Endothelial cell of umbilical vein (primary cell): Measurements from ENCODE around the gene CCNYL1. TPM values are rescaled to one million over a fixed set of nuclear protein-coding genes. Genes with fewer than 3 reads are reported as not detected.

Experiments used
- BruUV-seq: library from RNA; stranded (reverse); fragments of 400-500 nt; replicated peaks from 2 replicates; lab custom pipeline; 2021; lab: Mats Ljungman, UMichigan
- CTCF ChIA-PET: fragments of 300-600, 350-600 bp; sonication (Branson Sonifier 250); formaldehyde crosslinking; loops from one replicate; lab custom pipeline; 2021; ENCODE audit warnings: antibody characterized with exemption, inconsistent platforms; lab: Charles Lee
- POLR2A ChIA-PET: fragments of 300-600, 350-600 bp; sonication (Branson Sonifier 250); formaldehyde crosslinking; loops from one replicate; lab custom pipeline; 2021; ENCODE audit warnings: antibody characterized with exemption, inconsistent platforms; lab: Charles Lee
- DNase-seq: peaks from one replicate; pipeline ENCODE4 v3.0.0-alpha.2; 2011; ENCODE audit warnings: low read depth, low spot score
- FAIRE-seq: peaks from 2 replicates; lab custom pipeline; 2011; peaks lifted over from hg19 to GRCh38; lab: Jason Lieb, UNC
- H2AFZ ChIP-seq: 2 replicates; pipeline ENCODE4 v1.6.0; 2012; ENCODE audit warnings: low read depth, low read length, control low read depth, inconsistent platforms
- H3K27ac ChIP-seq: 2 replicates; pipeline ENCODE4 v1.5.1; 2011; ENCODE audit warnings: low read depth, mild to moderate bottlenecking, control low read depth, low read length, moderate library complexity; ENCODE audit not compliant: insufficient read depth
- H3K27me3 ChIP-seq, 2 experiments: 2 replicates each; pipeline versions ENCODE4 v1.6.0 to v1.6.1; 2011; ENCODE audit warnings: low read length in 2 of 2, mixed read lengths in 1 of 2; ENCODE audit not compliant: control insufficient read depth in 2 of 2, insufficient read depth in 2 of 2
- H3K36me3 ChIP-seq, 2 experiments: 2 replicates in 1 of 2; 3 replicates in 1 of 2; pipeline ENCODE4 v1.5.1; 2011; ENCODE audit warnings: low read length in 2 of 2, mild to moderate bottlenecking in 1 of 2, moderate library complexity in 1 of 2; ENCODE audit not compliant: control insufficient read depth in 2 of 2, insufficient read depth in 2 of 2; ENCODE audit errors: extremely low read depth in 1 of 2
- H3K4me1 ChIP-seq: 3 replicates; pipeline ENCODE4 v1.5.1; 2011; ENCODE audit warnings: mild to moderate bottlenecking, low read length; ENCODE audit not compliant: control insufficient read depth, insufficient read depth; ENCODE audit errors: extremely low read depth
- H3K4me2 ChIP-seq: 2 replicates; pipeline ENCODE4 v1.6.1; 2011; ENCODE audit warnings: low read length, control low read depth, mixed read lengths; ENCODE audit not compliant: insufficient read depth
- H3K4me3 ChIP-seq, 3 experiments: fragments of 200-600 bp in 1 of 3; sonication (generic), shearing (Covaris generic) in 1 of 3; replicated peaks in 1 of 3; 2 replicates each; pipeline ENCODE4 v1.5.1; 2011 to 2016; ENCODE audit warnings: control low read depth in 3 of 3, low read length in 3 of 3, mild to moderate bottlenecking in 2 of 3, inconsistent platforms in 1 of 3, low read depth in 1 of 3, moderate library complexity in 1 of 3; ENCODE audit not compliant: insufficient read depth in 1 of 3
- H3K79me2 ChIP-seq: 2 replicates; pipeline ENCODE4 v1.6.0; 2012; ENCODE audit warnings: low read length, inconsistent platforms; ENCODE audit not compliant: control insufficient read depth, insufficient read depth
- H3K9ac ChIP-seq: replicated peaks from 2 replicates; pipeline ENCODE3; 2011; ENCODE audit warnings: low read length, control low read depth; ENCODE audit not compliant: insufficient read depth; ENCODE audit errors: extremely low read depth
- H3K9me1 ChIP-seq: replicated peaks from 3 replicates; pipeline ENCODE4 v1.6.0; 2011; ENCODE audit warnings: mild to moderate bottlenecking, low read length; ENCODE audit not compliant: control insufficient read depth, insufficient read depth; ENCODE audit errors: extremely low read depth
- H3K9me3 ChIP-seq: replicated peaks from 2 replicates; pipeline ENCODE4 v1.5.1; 2012; ENCODE audit warnings: low read length, inconsistent platforms; ENCODE audit not compliant: control insufficient read depth, insufficient read depth
- H4K20me1 ChIP-seq: replicated peaks from 2 replicates; pipeline ENCODE3; 2011; ENCODE audit warnings: mild to moderate bottlenecking, low read length; ENCODE audit not compliant: control insufficient read depth, insufficient read depth; ENCODE audit errors: extremely low read depth
- EZH2 ChIP-seq: IDR thresholded peaks from 2 replicates; pipeline ENCODE4 v1.6.1; 2012; ENCODE audit warnings: borderline replicate concordance, low read depth, mild to moderate bottlenecking, moderate library complexity, low read length, inconsistent platforms; ENCODE audit not compliant: severe bottlenecking
- FOS ChIP-seq: IDR thresholded peaks from 2 replicates; pipeline ENCODE4 v1.6.1; 2011; ENCODE audit warnings: mild to moderate bottlenecking, low read length, moderate library complexity, borderline replicate concordance; ENCODE audit not compliant: insufficient read depth
- GATA2 ChIP-seq: IDR thresholded peaks from 2 replicates; pipeline ENCODE4 v1.7.0; 2011; ENCODE audit warnings: low read depth, mild to moderate bottlenecking, moderate library complexity, mixed read lengths, low read length; ENCODE audit not compliant: insufficient read length, insufficient read depth
- JUN ChIP-seq: IDR thresholded peaks from 2 replicates; pipeline ENCODE4 v1.6.1; 2011; ENCODE audit warnings: borderline replicate concordance, low read depth; ENCODE audit not compliant: insufficient read length, insufficient read depth
- MAX ChIP-seq: IDR thresholded peaks from 2 replicates; pipeline ENCODE4 v1.6.1; 2011; ENCODE audit not compliant: insufficient read depth, insufficient read length
- MYC ChIP-seq: IDR thresholded peaks from one replicate; pipeline ENCODE4 v1.6.1; 2011; ENCODE audit warnings: mild to moderate bottlenecking, low read depth, low read length
- POLR2A ChIP-seq: IDR thresholded peaks from 2 replicates; pipeline ENCODE4 v1.6.1; 2012; ENCODE audit warnings: low read depth, mild to moderate bottlenecking, control low read depth, low read length
- POLR2AphosphoS5 ChIP-seq: IDR thresholded peaks from 2 replicates; pipeline ENCODE4 v1.6.1; 2012; ENCODE audit warnings: low read depth, mild to moderate bottlenecking, control low read depth, low read length, moderate library complexity; ENCODE audit not compliant: insufficient read depth
- dilution Hi-C: fragments of 300-500 bp; cut with MboI; formaldehyde crosslinking; loops from one replicate; pipeline ENCODE4 v1.15.0; 2019; ENCODE audit warnings: low sequenced_read_pairs; ENCODE audit not compliant: extremely low pct_ligation_motif_present
- intact Hi-C: fragments of 100-400 bp; cut with micrococcal nuclease; formaldehyde crosslinking; loops from one replicate; pipeline ENCODE4 v1.10.0; 2022
- polyA plus RNA-seq, 4 experiments: library from polyadenylated mRNA; depleted of rRNA in 3 of 4; stranded (reverse) in 3 of 4; unstranded in 1 of 4; fragments of >200 nt; gene quantifications; 2 replicates each; pipeline versions ENCODE4 v1.2.1 to v1.2.3, GENCODE V29; 2011 to 2012; ENCODE audit warnings: missing spikeins in 1 of 4
- total RNA-seq: library from RNA; stranded (reverse); gene quantifications from 2 replicates; pipeline ENCODE4 v1.2.3, GENCODE V29; 2021
- TF ChIP-seq, protein P1 (sequence below), 2 donors: IDR thresholded peaks; 1 replicate in 1 of 2; 2 replicates in 1 of 2; pipeline ENCODE4 v1.5.1; 2011; ENCODE audit warnings: low read length in 2 of 2, mild to moderate bottlenecking in 2 of 2, moderate library complexity in 2 of 2, control low read depth in 1 of 2, inconsistent platforms in 1 of 2, low read depth in 1 of 2; ENCODE audit not compliant: insufficient read depth in 1 of 2; ENCODE audit errors: extremely low read depth in 1 of 2

CCNYL1 gene
- total and polyA plus RNA-seq, 2 donors (not counting 3 experiments of a cell fraction or from before 2014, with no cell fraction given): 15.2 to 49.3 TPM

DNA sequence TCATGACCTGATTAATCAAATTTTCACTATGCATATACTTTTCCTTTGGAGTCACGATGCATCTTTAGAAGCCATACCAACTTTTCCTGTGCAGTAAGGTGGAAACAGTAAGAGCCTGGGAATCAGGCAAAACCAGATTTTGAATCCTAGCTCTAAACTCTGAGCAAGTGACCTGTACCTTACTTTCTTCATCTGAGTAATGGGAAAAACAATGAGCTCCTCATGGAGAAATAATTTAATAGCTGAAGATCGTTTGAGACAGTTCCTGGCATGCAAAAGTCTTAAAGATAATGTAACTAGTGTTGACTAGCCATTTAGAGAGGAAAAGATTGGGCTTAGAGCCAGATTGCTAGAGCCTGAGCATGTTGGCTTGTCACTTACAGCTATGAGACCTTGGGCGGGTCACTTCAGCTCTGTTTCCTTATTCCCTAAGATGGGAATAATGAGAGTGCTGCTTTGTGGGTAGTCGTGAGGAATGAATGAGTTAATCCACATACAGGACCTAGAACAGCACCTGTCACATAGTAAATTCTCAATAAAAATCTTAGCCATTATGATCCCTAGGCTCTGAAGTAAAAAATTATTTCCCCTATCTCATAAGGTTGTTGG, 17.7 kb upstream of the CCNYL1 start:
- POLR2A ChIA-PET: no interaction called here
- intact Hi-C loops (loop anchor here (2.0 kb wide), 1 partner anchor 41 kb away; no protein-coding TSS in a partner anchor), dilution Hi-C loops (no loop called here)
- H3K27me3 ChIP-seq: no peaks in the 10 kb centered on the region
- no peak overlapping the region for H3K4me3 ChIP-seq
- CTCF ChIA-PET: interaction anchor here (1.0 to 4.9 kb wide), 5 partner anchors 10 to 67 kb away, joined by 3 to 79 read pairs (median 17); partner anchors contain the start of genes CCNYL1 and METTL21A
- H3K9ac ChIP-seq: no peak overlapping the region
- BruUV-seq: no TSS peak
- DNase-seq: no peak
- H3K9me1 ChIP-seq: no peaks in the 10 kb centered on the region
- no peaks in the 10 kb centered on the region for H3K79me2 ChIP-seq
- no peak for FAIRE-seq
- H3K36me3 ChIP-seq: no peaks in the 10 kb centered on the region
- no peaks in the 10 kb centered on the region for H3K9me3 ChIP-seq
- H3K27ac ChIP-seq: no peak overlapping the region
- no peak overlapping the region for H3K4me2 ChIP-seq
- H4K20me1 ChIP-seq: no peaks in the 10 kb centered on the region
- H3K4me1 ChIP-seq: peaks cover 10% of the 10 kb centered on the region
- H2AFZ ChIP-seq: no peak overlapping the region
- TF ChIP-seq MYC: no peak
- no peak for TF ChIP-seq POLR2AphosphoS5
- no peak for TF ChIP-seq GATA2

DNA sequence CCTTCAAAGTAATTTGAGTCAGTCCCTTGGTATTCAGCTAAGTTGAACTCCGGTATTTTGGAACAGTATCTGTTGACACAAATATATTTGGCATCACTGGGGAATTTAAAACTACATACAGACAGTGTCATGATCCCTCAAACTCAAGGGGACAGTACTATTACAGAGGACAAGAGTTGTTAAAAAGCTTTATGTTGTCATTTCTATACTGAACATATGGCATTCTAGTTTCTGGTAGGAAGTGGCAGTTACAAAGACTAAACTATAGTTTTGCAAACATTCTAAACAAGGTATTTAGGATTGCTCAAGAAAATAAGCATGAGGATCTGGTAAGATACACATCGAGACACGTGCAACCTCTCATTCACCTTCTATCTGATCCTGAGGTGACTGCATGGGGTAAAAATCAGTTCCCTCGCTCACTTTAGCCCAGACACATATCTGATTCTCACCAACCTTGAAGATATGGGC, 16.6 kb upstream of the CCNYL1 start:
- no peaks in the 10 kb centered on the region for H4K20me1 ChIP-seq
- FAIRE-seq (no peak), DNase-seq (no peak)
- intact Hi-C loops: no loop called here
- CTCF ChIA-PET: interaction anchor here (1.0 to 4.9 kb wide), 2 partner anchors 11 to 15 kb away, joined by 3 to 79 read pairs; partner anchors contain the start of gene CCNYL1
- no peaks in the 10 kb centered on the region for H3K36me3 ChIP-seq
- H3K4me2 ChIP-seq: no peak overlapping the region
- H3K79me2 ChIP-seq: no peaks in the 10 kb centered on the region
- POLR2A ChIA-PET: no interaction called here
- peaks cover 10% of the 10 kb centered on the region for H3K4me1 ChIP-seq
- H3K4me3 ChIP-seq: no peak overlapping the region
- dilution Hi-C loops: no loop called here
- BruUV-seq: no TSS peak
- no peak overlapping the region for H3K27ac ChIP-seq
- TF ChIP-seq MAX (no peak), JUN (no peak), POLR2A (no peak), GATA2 (no peak), FOS (no peak), POLR2AphosphoS5 (no peak), EZH2 (no peak), MYC (no peak)
- TF ChIP-seq, protein P1, sequence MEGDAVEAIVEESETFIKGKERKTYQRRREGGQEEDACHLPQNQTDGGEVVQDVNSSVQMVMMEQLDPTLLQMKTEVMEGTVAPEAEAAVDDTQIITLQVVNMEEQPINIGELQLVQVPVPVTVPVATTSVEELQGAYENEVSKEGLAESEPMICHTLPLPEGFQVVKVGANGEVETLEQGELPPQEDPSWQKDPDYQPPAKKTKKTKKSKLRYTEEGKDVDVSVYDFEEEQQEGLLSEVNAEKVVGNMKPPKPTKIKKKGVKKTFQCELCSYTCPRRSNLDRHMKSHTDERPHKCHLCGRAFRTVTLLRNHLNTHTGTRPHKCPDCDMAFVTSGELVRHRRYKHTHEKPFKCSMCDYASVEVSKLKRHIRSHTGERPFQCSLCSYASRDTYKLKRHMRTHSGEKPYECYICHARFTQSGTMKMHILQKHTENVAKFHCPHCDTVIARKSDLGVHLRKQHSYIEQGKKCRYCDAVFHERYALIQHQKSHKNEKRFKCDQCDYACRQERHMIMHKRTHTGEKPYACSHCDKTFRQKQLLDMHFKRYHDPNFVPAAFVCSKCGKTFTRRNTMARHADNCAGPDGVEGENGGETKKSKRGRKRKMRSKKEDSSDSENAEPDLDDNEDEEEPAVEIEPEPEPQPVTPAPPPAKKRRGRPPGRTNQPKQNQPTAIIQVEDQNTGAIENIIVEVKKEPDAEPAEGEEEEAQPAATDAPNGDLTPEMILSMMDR (IDR thresholded peaks at IDR 0.05; ENCODE audit: extremely low read depth in 1 of 2, insufficient read depth in 1 of 2, low read depth in 1 of 2, low read length in 2 of 2): no peak
- H3K27me3 ChIP-seq: no peaks in the 10 kb centered on the region
- no peaks in the 10 kb centered on the region for H3K9me3 ChIP-seq
- H2AFZ ChIP-seq: no peak overlapping the region
- H3K9me1 ChIP-seq: no peaks in the 10 kb centered on the region
- no peak overlapping the region for H3K9ac ChIP-seq
